ENCODE measurements around the gene GARIN6.

The GARIN6 gene

DNA sequence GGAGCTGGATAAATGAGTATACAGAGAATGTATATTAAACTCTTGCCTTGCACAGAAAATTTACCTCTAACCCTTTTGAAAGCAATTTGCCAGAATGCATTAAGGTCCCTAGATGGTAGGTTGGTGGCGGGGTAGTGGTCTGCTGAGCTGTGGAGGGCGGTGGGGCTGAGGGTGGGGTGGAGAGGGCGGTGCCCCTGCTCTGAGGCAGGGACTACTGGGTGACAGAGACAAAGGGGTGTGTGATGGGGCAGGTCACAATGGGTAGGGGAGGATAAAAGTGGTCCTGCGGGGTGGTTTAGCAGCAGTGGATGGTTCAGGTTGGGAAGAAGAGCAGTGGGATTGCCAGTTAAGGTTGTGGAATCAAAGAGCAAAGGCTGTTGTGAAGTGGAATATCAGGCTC lies at the start of gene GARIN6:
GARIN6 (plus strand) TSS at position 301 of the 400 bp plus-strand sequence. CDS start 422 bp downstream, outside the sequence.
- in situ Hi-C loops (cut with HindIII; ENCODE audit: low sequenced_read_pairs), result no loop called here
- TF ChIP-seq, protein P1, sequence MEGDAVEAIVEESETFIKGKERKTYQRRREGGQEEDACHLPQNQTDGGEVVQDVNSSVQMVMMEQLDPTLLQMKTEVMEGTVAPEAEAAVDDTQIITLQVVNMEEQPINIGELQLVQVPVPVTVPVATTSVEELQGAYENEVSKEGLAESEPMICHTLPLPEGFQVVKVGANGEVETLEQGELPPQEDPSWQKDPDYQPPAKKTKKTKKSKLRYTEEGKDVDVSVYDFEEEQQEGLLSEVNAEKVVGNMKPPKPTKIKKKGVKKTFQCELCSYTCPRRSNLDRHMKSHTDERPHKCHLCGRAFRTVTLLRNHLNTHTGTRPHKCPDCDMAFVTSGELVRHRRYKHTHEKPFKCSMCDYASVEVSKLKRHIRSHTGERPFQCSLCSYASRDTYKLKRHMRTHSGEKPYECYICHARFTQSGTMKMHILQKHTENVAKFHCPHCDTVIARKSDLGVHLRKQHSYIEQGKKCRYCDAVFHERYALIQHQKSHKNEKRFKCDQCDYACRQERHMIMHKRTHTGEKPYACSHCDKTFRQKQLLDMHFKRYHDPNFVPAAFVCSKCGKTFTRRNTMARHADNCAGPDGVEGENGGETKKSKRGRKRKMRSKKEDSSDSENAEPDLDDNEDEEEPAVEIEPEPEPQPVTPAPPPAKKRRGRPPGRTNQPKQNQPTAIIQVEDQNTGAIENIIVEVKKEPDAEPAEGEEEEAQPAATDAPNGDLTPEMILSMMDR (IDR thresholded peaks at IDR 0.05; ENCODE audit: low read depth, low read length, missing control alignments), result no peak
- no peak for DNase-seq (ENCODE audit: low read depth)
- H3K4me3 ChIP-seq (ENCODE audit: low read depth, low read length), result no peak within 1 kb of the TSS

DNA sequence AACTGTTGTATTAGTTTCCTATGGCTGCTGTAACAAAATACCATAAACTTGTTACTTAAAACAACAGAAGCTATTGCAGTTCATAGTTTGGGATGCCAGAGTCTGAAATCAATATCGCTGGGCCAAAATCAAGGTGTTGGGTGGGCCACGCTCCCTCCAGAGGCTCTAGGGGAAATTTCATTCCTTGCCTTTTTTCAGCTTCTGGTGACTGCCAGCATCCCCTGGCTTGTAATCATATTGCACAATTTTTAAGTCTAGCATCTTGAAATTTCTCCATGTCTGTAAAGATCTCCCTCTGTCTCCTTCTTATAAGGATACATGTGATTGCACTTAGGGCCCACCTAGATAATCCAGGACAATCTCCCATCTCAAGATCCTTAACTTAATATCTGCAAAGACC lies 48.8 kb upstream of the GARIN6 start:
- no peak for DNase-seq (ENCODE audit: low read depth)
- in situ Hi-C loops (cut with HindIII; ENCODE audit: low sequenced_read_pairs), result no loop called here
- H3K4me3 ChIP-seq (ENCODE audit: low read depth, low read length), result no peak overlapping the region
- TF ChIP-seq, protein P1 (IDR thresholded peaks at IDR 0.05; ENCODE audit: low read depth, low read length, missing control alignments), result no peak

DNA sequence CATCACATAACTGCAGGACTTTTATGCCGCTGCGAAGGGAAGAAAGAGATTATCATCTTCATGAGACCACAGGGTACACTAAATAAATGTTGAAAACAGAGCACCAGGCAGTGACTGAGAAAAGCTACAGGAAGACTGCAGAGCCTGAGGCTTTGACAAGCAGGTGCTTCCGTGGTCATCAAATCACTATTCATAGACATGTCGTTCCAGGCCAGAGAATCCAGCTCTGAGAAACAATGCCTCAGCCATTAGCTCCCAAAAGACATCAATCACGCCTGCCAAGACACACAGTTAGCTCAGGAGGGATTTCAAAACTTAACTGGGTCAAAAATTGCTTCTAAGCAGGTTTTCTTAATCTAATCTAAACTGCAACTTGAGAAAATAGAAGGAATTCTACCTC lies 47.2 kb upstream of the GARIN6 start:
- TF ChIP-seq, protein P1 (IDR thresholded peaks at IDR 0.05; ENCODE audit: low read depth, low read length, missing control alignments), result no peak
- in situ Hi-C loops (cut with HindIII; ENCODE audit: low sequenced_read_pairs), result no loop called here
- no peak for DNase-seq (ENCODE audit: low read depth)
- no peak overlapping the region for H3K4me3 ChIP-seq (ENCODE audit: low read depth, low read length)

DNA sequence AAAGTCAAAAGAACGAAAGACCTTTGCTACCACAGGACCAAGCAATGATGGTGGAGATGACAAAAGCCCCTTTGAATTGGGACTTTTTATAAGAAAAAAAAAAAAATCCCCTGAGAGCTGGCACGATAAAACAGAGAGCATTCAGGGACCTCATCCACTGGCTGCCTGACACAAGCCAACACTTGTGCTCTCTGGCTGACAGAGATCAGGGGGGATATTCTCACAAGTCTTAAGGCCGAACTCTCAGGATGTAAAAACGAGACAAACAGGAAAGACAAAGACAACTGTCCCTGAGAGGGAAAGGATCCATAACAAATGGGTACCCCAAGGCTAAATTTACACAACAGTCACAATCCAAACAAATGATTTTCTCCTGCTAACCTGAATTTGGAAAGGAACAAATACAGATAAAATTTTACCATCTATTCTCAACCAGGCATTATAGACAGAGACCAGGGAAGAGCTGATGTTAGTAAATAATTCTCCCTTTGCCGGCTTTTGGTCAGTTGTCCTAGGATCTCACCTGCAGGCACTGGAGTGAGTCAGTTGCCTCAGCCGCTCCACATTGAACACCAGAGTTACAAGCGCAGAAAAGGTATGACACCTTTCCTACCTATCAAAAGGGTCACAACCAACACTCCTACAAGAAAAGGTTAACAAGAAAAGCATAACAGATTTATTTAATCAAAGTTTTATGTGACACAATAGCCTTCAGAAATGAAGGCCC lies 37.9 kb upstream of the GARIN6 start:
- DNase-seq (ENCODE audit: low read depth), result no peak
- in situ Hi-C loops (cut with HindIII; ENCODE audit: low sequenced_read_pairs), result no loop called here
- H3K4me3 ChIP-seq (ENCODE audit: low read depth, low read length), result no peak overlapping the region

DNA sequence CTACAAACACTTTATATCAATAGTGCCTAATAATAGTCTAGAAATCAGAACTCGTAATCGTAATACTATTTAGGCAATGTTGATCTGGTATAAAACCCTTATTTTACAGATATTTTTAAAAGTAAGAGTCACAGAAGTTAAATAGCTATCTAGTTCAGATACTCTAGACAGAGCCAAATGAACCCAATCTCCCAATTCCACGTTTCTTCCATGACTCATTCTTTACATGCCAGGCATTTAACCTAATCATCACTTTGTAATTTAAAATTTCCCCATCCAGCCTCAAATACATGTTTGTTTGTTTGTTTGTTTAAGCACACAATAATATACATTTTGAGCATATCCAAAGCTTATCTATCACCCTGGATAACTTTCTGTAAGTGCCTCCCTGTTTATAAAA lies 36.4 kb upstream of the GARIN6 start:
- TF ChIP-seq, protein P1 (IDR thresholded peaks at IDR 0.05; ENCODE audit: low read depth, low read length, missing control alignments), result no peak
- no peak overlapping the region for H3K4me3 ChIP-seq (ENCODE audit: low read depth, low read length)
- in situ Hi-C loops (cut with HindIII; ENCODE audit: low sequenced_read_pairs), result no loop called here
- DNase-seq (ENCODE audit: low read depth), result no peak

More for the DNA sequence above, 37.9 kb upstream of the GARIN6 start:
- TF ChIP-seq, protein P1 (IDR thresholded peaks at IDR 0.05; ENCODE audit: low read depth, low read length, missing control alignments), result no peak

DNA sequence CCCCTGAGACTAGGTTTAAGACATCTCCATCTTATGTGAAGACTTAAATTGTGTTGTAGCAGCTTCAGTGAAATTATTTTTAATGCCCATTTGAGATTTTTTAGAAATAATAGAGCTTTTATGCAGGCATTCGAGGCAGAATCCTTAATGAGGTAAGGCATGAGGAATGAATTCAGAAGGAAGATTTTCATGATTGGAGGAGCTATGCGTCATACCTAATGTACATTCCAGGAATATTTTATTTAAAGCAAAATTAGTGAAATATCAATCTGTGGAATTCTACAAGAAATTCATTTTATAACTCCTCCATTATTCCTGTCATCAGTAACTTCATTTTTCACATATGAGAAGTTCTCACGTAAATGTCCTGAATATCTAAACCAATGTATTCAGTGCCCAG lies 36.0 kb upstream of the GARIN6 start:
- DNase-seq (ENCODE audit: low read depth), result no peak
- TF ChIP-seq, protein P1 (IDR thresholded peaks at IDR 0.05; ENCODE audit: low read depth, low read length, missing control alignments), result no peak
- in situ Hi-C loops (cut with HindIII; ENCODE audit: low sequenced_read_pairs), result no loop called here
- no peak overlapping the region for H3K4me3 ChIP-seq (ENCODE audit: low read depth, low read length)
